OCI-LY1 (cell line): ENCODE results near the gene TRAPPC10.
A peak's percentile ranks its signal among the peaks of the same experiment; 100 is the strongest.

Source experiments
- H2AFZ ChIP-seq: fragments of 200-600 bp; sonication (generic), shearing (Covaris generic); 2 replicates; pipeline ENCODE4 v1.6.0; 2014; ENCODE audit warnings: antibody characterized with exemption, mild to moderate bottlenecking, low read length
- H3F3A ChIP-seq: fragments of 200-600 bp; sonication (generic), shearing (Covaris generic); 2 replicates; pipeline ENCODE4 v1.6.0; 2014; ENCODE audit warnings: mild to moderate bottlenecking, antibody characterized with exemption, low read length, moderate library complexity; ENCODE audit not compliant: insufficient read depth
- H3K27ac ChIP-seq: fragments of 200-600 bp; sonication (generic); 2 replicates; pipeline ENCODE4 v1.5.1; 2014; ENCODE audit warnings: low read length, mixed run types, mild to moderate bottlenecking, low read depth; ENCODE audit not compliant: poor library complexity, severe bottlenecking
- H3K27me3 ChIP-seq: fragments of 200-600 bp; sonication (generic); 2 replicates; pipeline ENCODE4 v1.6.0; 2014; ENCODE audit warnings: antibody characterized with exemption, mild to moderate bottlenecking, low read length, moderate library complexity; ENCODE audit not compliant: insufficient read depth
- H3K36me3 ChIP-seq: fragments of 200-600 bp; sonication (generic); 2 replicates; pipeline ENCODE4 v1.6.1; 2014; ENCODE audit warnings: mild to moderate bottlenecking, antibody characterized with exemption, low read length, moderate library complexity, mixed read lengths; ENCODE audit not compliant: insufficient read depth
- H3K4me1 ChIP-seq: fragments of 200-600 bp; sonication (generic); 2 replicates; pipeline ENCODE4 v1.5.1; 2014; ENCODE audit warnings: mild to moderate bottlenecking, low read length, moderate library complexity; ENCODE audit not compliant: insufficient read depth, severe bottlenecking
- H3K4me2 ChIP-seq: fragments of 200-600 bp; sonication (generic), shearing (Covaris generic); 2 replicates; pipeline ENCODE4 v1.6.1; 2014; ENCODE audit warnings: low read length
- H3K4me3 ChIP-seq: fragments of 200-600 bp; sonication (generic); 2 replicates; pipeline ENCODE4 v1.5.1; 2014; ENCODE audit warnings: low read length, low read depth, mild to moderate bottlenecking, mixed read lengths; ENCODE audit not compliant: poor library complexity, severe bottlenecking
- H3K79me2 ChIP-seq: fragments of 200-600 bp; shearing (Covaris generic); 2 replicates; pipeline ENCODE4 v1.6.1; 2016; ENCODE audit warnings: mixed run types, low read length, mixed read lengths; ENCODE audit not compliant: insufficient read depth
- H3K9ac ChIP-seq: fragments of 200-600 bp; sonication (generic), shearing (Covaris generic); 2 replicates; pipeline ENCODE4 v1.6.1; 2014; ENCODE audit warnings: mild to moderate bottlenecking, low read length, mixed read lengths
- H3K9me2 ChIP-seq: fragments of 200-600 bp; sonication (generic), shearing (Covaris generic); 2 replicates; pipeline ENCODE4 v1.6.1; 2014; ENCODE audit warnings: low read depth, mild to moderate bottlenecking, low read length, mixed read lengths
- H3K9me3 ChIP-seq: fragments of 200-600 bp; shearing (Covaris generic); 2 replicates; pipeline ENCODE4 v1.6.1; 2014; ENCODE audit warnings: low read length, mixed read lengths
- H4K20me1 ChIP-seq: fragments of 200-600 bp; sonication (generic), shearing (Covaris generic); 2 replicates; pipeline ENCODE4 v1.6.0; 2016; ENCODE audit warnings: mild to moderate bottlenecking, low read length; ENCODE audit not compliant: insufficient read depth
- CTCF ChIP-seq: fragments of 200-600 bp; sonication (generic), shearing (Covaris generic); IDR thresholded peaks from 2 replicates; pipeline ENCODE4 v1.5.1; 2017; ENCODE audit warnings: mild to moderate bottlenecking, antibody characterized with exemption, low read length, moderate library complexity, mixed read lengths
- EZH2 ChIP-seq: fragments of 200-600 bp; sonication (generic), shearing (Covaris generic); IDR thresholded peaks from 2 replicates; pipeline ENCODE4 v1.8.0; 2017; ENCODE audit warnings: borderline replicate concordance, mixed run types, mild to moderate bottlenecking, antibody characterized with exemption, low read length, moderate library complexity, mixed read lengths

The TRAPPC10 gene

DNA sequence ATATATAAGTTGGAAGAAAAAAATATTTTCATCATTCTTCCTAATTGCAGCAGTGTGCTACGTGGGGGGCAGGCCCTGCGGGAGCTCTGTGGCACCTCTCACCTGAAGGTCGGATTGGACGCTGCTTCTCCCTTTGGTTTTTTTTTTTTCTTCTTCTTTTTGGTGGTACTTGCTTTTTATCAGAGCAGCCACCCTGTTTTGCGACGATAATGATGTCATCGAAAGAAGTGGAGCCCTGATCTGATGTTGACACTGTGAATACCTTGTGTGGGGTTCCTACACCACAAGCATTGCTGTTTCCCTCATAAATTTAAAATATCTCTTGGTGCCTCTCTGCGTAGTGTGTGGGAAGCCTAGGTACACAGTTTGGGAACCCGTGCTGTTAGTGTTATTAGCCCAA lies 5.5 kb downstream of the TRAPPC10 start:
- H3K27me3 ChIP-seq, result no peaks in the 10 kb centered on the region
- H3K27ac ChIP-seq, result no peak overlapping the region
- H3K36me3 ChIP-seq, result no peaks in the 10 kb centered on the region
- H3K79me2 ChIP-seq, result peaks cover 82% of the 10 kb centered on the region
- no peak overlapping the region for H3K4me3 ChIP-seq
- no peak for TF ChIP-seq CTCF
- peaks cover 79% of the 10 kb centered on the region for H3K4me1 ChIP-seq
- no peaks in the 10 kb centered on the region for H3F3A ChIP-seq
- H3K9me2 ChIP-seq, result no peaks in the 10 kb centered on the region
- no peak overlapping the region for H2AFZ ChIP-seq
- H4K20me1 ChIP-seq, result no peaks in the 10 kb centered on the region
- H3K9ac ChIP-seq, result no peak overlapping the region
- no peaks in the 10 kb centered on the region for H3K9me3 ChIP-seq
- H3K4me2 ChIP-seq, result no peak overlapping the region

- Histone ChIP-seq H3F3A (no peaks in the 10 kb centered on the region), H3K9ac (no peak overlapping the region), H3K9me2 (no peaks in the 10 kb centered on the region), H3K4me2 (no peak overlapping the region), H3K27ac (no peak overlapping the region), H3K36me3 (no peaks in the 10 kb centered on the region), H3K27me3 (no peaks in the 10 kb centered on the region), H3K79me2 (peaks cover 84% of the 10 kb centered on the region), H3K9me3 (no peaks in the 10 kb centered on the region), H3K4me1 (peaks cover 78% of the 10 kb centered on the region), H4K20me1 (no peaks in the 10 kb centered on the region), H3K4me3 (no peak overlapping the region), H2AFZ (no peak overlapping the region)
- TF ChIP-seq CTCF (no peak), EZH2 (no peak)
Measured at GRCh38 chr21:44018127-44018526, 6.0 kb downstream of the TRAPPC10 start.

GRCh38 chr21:44018813-44019567 lies 6.9 kb downstream of the TRAPPC10 start:
- H3K4me2 ChIP-seq, result peak overlapping the region; percentile 0; the same call in 1 of the 2 replicates
- TF ChIP-seq EZH2, result no peak
- TF ChIP-seq CTCF, result no peak
- H3K4me1 ChIP-seq, result peaks cover 70% of the 10 kb centered on the region
- no peaks in the 10 kb centered on the region for H3K9me2 ChIP-seq
- no peak overlapping the region for H2AFZ ChIP-seq
- no peaks in the 10 kb centered on the region for H3K36me3 ChIP-seq
- no peaks in the 10 kb centered on the region for H4K20me1 ChIP-seq
- H3K9me3 ChIP-seq, result no peaks in the 10 kb centered on the region
- no peaks in the 10 kb centered on the region for H3K27me3 ChIP-seq
- H3K79me2 ChIP-seq, result peaks cover 84% of the 10 kb centered on the region
- H3K9ac ChIP-seq, result no peak overlapping the region
- H3F3A ChIP-seq, result no peaks in the 10 kb centered on the region
- H3K27ac ChIP-seq, result peak overlapping the region; percentile 22
- no peak overlapping the region for H3K4me3 ChIP-seq
